ENCODE results near the gene ZNF853. TPM values are rescaled to one million over a fixed set of nuclear protein-coding genes. Genes with fewer than 3 reads are reported as not detected.

The ZNF853 gene
- total RNA-seq, 1 donor from 2014 or later = 9.7 TPM

DNA sequence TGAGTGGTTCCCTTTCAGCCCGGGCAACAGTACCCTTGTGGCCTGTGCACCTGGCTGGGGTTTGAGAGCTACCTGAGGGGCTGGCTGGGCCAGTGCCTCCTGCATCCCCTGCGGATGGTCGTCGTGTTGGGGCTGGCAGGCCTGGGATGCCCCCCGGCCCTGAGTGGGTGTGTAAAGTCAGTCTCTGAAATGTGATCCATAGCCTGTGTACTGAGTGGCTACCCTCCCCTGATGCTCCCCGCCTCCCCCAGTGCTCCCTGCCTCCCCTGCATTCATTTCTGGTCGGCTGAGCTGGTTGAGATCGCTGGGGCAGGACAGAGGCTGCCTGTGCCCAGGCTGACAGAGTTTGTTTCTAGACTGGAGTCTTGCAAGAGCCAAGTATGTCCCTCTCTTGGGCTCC lies 31.1 kb downstream of the ZNF853 start:
- H3K27ac Mint-ChIP-seq (ENCODE audit: unreplicated experiment) = no peak overlapping the region
- no peaks in the 10 kb centered on the region for H3K4me1 Mint-ChIP-seq
- no peak for DNase-seq (ENCODE audit: low read depth, low spot score)
- peaks cover 13% of the 10 kb centered on the region for H3K36me3 Mint-ChIP-seq (ENCODE audit: low read depth)
- no peaks in the 10 kb centered on the region for H3K27me3 Mint-ChIP-seq (ENCODE audit: low read depth)
- no peak overlapping the region for H3K4me3 Mint-ChIP-seq
- peaks cover 2% of the 10 kb centered on the region for H3K9me3 Mint-ChIP-seq
- TF ChIP-seq, protein P1, sequence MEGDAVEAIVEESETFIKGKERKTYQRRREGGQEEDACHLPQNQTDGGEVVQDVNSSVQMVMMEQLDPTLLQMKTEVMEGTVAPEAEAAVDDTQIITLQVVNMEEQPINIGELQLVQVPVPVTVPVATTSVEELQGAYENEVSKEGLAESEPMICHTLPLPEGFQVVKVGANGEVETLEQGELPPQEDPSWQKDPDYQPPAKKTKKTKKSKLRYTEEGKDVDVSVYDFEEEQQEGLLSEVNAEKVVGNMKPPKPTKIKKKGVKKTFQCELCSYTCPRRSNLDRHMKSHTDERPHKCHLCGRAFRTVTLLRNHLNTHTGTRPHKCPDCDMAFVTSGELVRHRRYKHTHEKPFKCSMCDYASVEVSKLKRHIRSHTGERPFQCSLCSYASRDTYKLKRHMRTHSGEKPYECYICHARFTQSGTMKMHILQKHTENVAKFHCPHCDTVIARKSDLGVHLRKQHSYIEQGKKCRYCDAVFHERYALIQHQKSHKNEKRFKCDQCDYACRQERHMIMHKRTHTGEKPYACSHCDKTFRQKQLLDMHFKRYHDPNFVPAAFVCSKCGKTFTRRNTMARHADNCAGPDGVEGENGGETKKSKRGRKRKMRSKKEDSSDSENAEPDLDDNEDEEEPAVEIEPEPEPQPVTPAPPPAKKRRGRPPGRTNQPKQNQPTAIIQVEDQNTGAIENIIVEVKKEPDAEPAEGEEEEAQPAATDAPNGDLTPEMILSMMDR (conservative IDR thresholded peaks at IDR 0.05) = no peak

DNA sequence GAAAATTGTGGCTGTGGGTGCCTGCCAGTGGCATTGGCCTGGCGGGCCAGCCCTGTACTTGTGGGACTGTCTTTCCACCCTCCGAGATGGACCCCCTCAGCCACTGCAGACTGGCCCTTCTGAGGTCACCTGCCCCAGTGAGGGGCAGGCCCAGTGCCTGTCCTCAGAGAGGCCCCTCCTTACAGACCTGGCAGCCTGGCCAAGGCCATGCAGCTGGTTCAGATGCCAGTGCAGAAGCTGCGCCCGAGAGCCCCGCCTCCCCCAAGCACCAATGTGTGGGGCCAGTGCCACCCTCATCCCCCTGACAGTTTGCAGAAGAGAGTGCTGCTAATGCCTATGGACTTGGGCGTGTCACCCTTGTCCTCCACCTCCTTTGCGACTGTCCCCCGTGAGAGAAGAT lies 31.7 kb downstream of the ZNF853 start:
- no peaks in the 10 kb centered on the region for H3K27me3 Mint-ChIP-seq (ENCODE audit: low read depth)
- H3K4me3 Mint-ChIP-seq = no peak overlapping the region
- H3K27ac Mint-ChIP-seq (ENCODE audit: unreplicated experiment) = no peak overlapping the region
- H3K9me3 Mint-ChIP-seq = peaks cover 2% of the 10 kb centered on the region
- H3K36me3 Mint-ChIP-seq (ENCODE audit: low read depth) = peaks cover 13% of the 10 kb centered on the region
- H3K4me1 Mint-ChIP-seq = no peaks in the 10 kb centered on the region
- TF ChIP-seq, protein P1 (conservative IDR thresholded peaks at IDR 0.05) = no peak
- no peak for DNase-seq (ENCODE audit: low read depth, low spot score)

DNA sequence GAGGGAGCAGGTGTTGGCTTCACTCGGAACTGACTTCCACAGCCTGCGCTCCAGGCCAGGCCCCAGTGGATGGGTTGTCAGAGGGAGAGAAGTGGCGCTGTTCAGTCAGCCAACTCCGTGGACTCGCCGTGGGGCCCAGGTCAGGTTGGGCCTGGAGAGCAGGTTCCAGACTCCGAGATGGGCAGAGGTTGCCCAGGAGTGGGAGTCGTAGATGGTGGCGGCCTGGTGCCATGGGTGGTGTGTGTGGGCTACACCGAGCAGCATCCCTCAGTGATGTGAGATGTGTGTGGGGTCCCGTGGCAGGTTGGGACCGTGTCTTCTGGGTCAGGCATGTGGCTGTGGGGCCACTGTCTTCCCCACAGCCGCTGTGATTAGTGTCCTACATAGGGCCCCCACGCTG lies 32.1 kb downstream of the ZNF853 start:
- Mint-ChIP-seq H3K4me1 (no peaks in the 10 kb centered on the region), H3K36me3 (ENCODE audit: low read depth) (peaks cover 13% of the 10 kb centered on the region), H3K9me3 (peaks cover 2% of the 10 kb centered on the region), H3K4me3 (no peak overlapping the region), H3K27ac (ENCODE audit: unreplicated experiment) (no peak overlapping the region), H3K27me3 (ENCODE audit: low read depth) (no peaks in the 10 kb centered on the region)
- TF ChIP-seq, protein P1 (conservative IDR thresholded peaks at IDR 0.05) = no peak
- no peak for DNase-seq (ENCODE audit: low read depth, low spot score)

DNA sequence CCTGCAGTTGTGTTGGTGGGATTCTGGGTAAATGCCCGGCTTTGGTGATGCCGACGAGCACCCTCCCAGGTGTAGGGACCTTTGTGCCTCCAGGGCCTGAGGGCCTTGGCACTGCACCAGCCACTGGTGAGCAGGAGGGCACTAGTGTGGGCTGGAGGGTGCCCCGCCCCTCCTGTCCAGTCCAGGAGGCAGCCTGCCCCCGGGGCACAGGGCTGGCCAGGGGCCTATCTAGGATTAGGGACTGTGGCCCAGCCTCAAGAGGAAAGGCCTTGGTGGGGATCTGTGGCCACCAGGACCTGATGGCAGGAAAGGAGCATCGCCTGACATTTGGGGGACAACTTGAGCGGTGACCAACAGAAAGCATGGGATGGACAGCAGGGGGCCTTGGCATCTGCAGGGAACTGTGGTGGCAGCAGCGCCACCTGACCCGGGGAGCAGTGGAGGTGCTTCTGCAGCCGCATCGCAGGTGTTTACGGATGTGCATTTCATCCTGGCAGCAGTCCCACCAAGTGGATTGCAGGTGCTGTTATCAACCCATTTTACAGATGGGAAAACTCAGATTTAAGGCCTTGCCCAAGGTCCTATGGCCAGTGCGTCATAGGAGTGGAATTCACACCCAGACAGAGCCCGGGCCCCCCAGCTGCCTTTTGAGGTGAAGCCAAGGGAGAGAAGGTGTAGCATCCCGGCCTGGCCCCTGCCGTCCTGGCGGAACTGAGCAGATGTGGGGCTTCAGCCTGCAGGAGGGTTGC lies 32.8 kb downstream of the ZNF853 start:
- no peak for DNase-seq (ENCODE audit: low read depth, low spot score)
- Mint-ChIP-seq H3K4me3 (no peak overlapping the region), H3K9me3 (peaks cover 2% of the 10 kb centered on the region), H3K27ac (ENCODE audit: unreplicated experiment) (no peak overlapping the region), H3K36me3 (ENCODE audit: low read depth) (peaks cover 13% of the 10 kb centered on the region), H3K27me3 (ENCODE audit: low read depth) (no peaks in the 10 kb centered on the region), H3K4me1 (no peaks in the 10 kb centered on the region)
- TF ChIP-seq, protein P1 (conservative IDR thresholded peaks at IDR 0.05) = no peak

DNA sequence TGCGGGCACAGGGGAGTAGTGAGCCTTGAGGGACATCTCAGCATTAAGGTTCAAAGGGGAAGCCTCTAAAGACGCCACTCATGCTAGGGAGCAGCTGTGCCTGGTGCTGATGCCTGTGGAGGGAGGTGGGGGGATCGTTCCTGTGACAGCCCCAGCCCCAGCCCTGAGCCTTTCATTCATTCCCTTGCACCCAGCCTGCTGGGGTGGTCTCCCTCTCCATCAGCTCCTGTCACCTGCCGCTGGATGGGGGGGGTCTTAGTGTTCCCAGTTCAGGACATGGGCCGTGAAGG lies 33.4 kb downstream of the ZNF853 start:
- Mint-ChIP-seq H3K27ac (ENCODE audit: unreplicated experiment) (no peak overlapping the region), H3K36me3 (ENCODE audit: low read depth) (peaks cover 13% of the 10 kb centered on the region), H3K4me3 (no peak overlapping the region), H3K9me3 (peaks cover 2% of the 10 kb centered on the region), H3K27me3 (ENCODE audit: low read depth) (no peaks in the 10 kb centered on the region), H3K4me1 (no peaks in the 10 kb centered on the region)
- DNase-seq (ENCODE audit: low read depth, low spot score) = no peak
- TF ChIP-seq, protein P1 (conservative IDR thresholded peaks at IDR 0.05) = no peak

Measured in neural crest cell (in vitro differentiated cells).